ENCODE measurements around the gene KICS2.
"Not testable (repeated sequence)": the region's sequence is repeated elsewhere in the genome, so short reads cannot be mapped to it uniquely, and the experiment has no call there.

Gene KICS2

GRCh38 chr12:64217643-64218042, 4.5 kb downstream of the KICS2 start:
- not testable (repeated sequence) for DNase-seq

DNA sequence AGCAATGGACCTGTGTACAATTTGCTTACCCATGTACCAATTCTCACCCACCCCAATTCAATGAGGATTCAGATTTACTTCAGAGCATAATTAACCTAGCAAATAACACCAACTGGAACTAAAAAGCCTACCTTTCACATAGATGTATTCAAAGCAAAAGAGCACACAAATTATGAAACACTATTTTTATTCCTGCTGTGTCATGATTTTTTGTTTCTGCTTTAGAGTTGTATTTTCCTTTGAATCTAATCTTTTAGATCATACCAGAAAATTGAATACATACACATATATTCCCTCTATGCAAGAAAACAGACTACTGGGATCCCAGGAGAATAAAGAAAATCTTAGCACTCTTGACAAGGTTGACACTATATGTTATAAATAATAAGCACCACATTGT, 5.9 kb downstream of the KICS2 start:
- DNase-seq = no peak

DNA sequence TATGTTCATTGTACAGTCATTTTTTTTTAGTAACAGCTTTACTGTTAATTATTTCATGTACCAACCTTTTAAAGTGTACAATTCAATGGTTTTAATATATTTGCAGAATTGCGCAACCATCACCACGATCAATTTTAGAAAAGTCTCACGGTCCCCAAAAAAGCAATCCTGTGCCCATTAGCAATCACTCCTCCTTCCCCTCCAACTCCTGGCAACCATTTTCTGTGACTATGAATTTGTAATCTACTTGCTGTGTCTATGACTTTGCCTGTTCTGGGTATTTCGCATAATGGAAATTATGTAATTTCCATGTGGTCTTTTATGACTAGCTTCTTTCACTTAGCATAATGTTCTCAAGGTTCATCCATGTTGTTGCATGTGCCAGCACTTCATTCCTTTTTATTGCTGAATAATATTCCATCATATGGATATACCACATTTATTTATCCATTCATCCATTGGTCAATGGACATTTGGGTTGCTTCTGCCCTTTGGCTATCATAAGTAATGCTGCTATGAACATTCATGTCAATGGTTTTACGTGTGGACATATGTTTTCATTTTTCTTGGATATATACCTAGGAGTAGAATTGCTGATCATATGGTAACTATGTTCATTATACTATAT, 9.9 kb downstream of the KICS2 start:
- no peak for DNase-seq

DNA sequence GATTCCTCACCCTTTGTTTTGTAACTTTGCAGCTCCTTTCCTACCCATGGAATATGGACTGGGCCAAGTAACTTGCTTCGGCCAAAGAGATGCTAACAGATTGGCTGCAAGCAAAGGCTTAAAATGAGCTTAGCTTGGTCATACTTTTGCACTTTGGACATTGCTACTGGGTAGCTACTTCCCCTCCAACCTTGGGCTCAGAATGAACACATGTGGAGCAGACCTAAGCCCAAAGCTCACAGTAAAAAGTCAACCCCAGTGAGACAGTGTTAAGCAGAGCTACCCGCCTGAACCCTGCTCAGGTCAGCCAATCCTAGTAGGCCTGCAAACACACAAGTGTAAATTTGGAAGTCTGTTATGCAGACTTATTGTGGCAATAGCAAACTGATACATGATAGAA, 14.6 kb downstream of the KICS2 start:
- DNase-seq = no peak

DNA sequence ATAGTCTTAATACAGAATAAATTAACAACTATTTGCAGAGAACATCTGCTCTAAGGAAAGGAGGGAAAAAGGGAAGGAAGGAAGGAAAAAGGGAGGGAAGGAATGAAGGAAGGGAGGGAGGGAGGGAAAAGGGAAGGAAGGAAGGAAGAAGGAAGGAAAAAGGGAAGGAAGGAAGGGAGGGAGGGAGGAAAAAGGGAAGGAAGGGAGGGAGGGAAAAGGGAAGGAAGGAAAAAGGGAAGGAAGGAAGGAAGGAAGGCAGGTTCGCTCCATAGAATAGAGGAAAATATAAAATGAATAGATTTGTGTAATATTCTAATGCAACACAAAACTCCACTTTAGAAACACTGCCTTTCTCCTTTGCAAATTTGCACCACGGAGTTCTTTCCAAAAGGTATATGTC, 16.6 kb downstream of the KICS2 start:
- no peak for DNase-seq

DNA sequence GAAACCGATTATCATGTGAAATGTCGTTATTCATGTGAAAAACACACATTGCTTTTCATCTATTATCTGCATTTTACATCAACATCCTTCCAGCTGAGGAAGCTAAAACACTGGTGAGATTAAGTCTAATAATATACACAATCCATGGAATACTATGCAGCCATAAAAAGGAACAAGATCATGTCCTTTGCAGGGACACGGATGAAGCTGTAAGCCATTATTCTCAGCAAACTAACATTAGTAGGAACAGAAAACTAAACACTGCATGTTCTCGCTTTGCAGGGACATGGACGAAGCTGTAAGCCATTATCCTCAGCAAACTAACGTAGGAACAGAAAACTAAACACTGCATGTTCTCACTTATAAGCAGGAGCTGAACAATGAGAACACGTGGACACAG, 18.3 kb downstream of the KICS2 start:
- no peak for DNase-seq

DNA sequence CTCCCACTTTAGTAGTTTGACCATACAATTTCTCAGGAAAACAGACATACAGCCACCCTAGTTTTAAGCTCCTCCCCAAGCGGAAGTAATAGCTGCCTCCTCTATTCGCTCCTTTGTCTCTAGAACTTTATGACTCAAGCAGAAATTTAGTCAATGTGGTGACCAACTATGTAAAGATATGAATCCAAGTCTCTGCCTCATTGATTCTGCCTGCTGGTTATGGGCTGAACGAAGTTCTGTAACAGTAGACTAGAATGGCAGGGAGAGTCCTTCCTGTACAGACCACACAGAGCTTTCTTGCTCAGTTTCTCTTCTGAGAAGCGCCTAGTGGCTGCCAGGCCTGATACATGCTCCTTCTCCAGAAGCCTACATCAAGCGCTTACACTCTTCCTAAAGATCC, 19.1 kb downstream of the KICS2 start:
- no peak for DNase-seq

DNA sequence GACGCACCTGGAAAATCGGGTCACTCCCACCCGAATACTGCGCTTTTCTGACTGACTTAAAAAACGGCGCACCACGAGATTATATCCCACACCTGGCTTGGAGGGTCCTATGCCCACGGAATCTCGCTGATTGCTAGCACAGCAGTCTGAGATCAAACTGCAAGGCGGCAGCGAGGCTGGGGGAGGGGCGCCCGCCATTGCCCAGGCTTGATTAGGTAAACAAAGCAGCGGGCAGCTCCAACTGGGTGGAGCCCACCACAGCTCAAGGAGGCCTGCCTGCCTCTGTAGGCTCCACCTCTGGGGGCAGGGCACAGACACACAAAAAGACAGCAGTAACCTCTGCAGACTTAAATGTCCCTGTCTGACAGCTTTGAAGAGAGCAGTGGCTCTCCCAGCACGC, 26.3 kb downstream of the KICS2 start:
- not testable (repeated sequence) for DNase-seq

DNA sequence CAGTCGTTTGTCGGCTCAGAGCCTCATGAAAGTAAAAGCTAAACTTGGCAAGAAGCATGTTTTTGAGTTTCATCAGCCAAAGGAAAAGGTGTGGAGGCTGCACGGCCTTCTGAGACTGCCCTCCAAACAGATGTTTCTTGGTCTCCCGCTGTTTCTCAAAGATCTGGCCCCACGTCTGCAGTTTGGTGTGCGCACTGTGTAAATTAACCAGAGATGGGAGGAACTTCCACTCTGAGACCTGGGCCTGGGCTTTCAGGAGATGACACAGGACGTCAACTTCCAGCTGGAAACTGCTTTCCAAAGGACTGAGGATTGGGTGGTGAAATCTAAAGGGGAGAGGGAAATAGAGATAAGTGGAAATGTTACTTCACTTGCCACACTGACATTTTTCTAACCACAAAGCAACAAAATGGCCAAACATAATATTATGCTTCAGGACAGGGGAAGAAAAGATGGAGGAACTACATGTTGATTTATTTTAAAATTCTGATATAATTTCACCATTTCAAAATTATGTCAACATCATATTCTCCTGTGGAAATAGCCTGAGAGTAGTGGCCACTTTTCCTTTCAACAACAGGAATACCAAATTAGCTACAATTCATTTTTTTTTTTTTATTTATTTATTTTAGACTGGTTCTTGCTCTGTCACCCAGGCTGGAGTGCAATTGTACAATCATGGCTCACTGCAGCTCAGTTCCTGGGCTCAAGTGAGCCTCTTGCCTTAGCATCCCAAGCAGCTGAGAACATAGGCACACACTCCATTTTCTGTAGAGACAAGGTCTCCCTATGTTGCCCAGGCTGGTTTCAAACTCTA, 27.6 kb downstream of the KICS2 start:
- no peak for DNase-seq

DNA sequence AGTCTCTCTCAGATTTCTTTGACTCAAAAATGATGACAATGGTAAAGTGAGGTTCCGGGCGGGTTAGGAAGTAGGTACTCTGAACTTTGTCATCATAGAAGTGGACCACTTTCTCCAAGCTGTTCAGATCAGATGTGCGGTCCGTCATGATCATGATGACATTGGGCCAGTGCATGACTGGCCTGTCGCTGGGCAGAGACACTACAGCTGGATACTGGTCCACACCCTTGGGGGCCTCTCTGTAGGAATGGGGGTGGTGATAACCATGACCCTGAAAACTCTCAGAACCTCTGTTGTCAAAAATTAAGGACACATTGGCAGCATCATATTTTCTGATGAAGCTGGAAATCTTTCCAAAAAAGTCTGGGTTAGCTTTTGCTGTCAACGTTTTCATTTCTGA, 28.2 kb downstream of the KICS2 start:
- DNase-seq = no peak

- no peak for DNase-seq
Measured at GRCh38 chr12:64192644-64193444, 29.3 kb downstream of the KICS2 start.

GRCh38 chr12:64190140-64190539, 32.0 kb downstream of the KICS2 start:
- DNase-seq = no peak

GRCh38 chr12:64189530-64189929, 32.6 kb downstream of the KICS2 start:
- DNase-seq = no peak

DNA sequence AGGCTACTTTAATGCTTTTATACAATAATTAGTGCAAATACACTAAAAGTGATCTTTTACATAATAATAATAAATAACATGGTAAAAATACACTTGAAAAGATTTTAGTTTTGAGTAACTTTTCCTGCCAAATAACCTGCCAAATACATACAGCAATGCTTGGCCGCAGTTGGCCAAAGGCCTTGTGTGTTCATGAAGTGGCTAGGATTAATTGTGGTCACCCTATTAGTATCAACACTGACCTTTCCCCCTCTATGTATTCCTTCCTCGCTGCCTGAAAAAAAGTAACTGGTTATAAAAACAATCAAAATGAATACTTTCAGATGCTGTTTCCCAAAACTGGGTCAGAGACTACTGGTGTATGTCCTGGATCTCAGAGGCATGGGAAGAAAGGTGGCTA, 34.3 kb downstream of the KICS2 start:
- DNase-seq = no peak

- no peak for DNase-seq
Measured at GRCh38 chr12:64187370-64187769, 34.7 kb downstream of the KICS2 start.

DNA sequence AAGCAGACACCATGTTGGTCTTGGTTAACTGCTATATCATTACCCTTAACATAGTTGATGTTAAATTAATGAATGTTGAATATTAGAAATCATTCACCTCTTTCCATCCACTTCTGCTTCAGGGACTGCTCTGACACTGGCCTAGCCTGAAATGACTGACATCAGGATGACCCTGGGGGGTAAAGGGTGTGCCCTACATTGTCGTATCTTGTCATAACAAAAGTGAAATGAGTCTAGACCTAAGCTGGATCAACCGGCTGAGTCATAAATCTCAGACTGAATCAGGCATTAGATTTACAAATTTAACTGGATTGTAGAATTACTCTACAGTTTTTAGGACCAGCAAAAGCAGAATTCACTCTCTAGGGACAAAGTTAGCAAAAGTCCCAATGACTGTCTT, 35.3 kb downstream of the KICS2 start:
- DNase-seq = no peak

- no peak for DNase-seq
Measured at GRCh38 chr12:64184216-64184615, 37.9 kb downstream of the KICS2 start.

DNA sequence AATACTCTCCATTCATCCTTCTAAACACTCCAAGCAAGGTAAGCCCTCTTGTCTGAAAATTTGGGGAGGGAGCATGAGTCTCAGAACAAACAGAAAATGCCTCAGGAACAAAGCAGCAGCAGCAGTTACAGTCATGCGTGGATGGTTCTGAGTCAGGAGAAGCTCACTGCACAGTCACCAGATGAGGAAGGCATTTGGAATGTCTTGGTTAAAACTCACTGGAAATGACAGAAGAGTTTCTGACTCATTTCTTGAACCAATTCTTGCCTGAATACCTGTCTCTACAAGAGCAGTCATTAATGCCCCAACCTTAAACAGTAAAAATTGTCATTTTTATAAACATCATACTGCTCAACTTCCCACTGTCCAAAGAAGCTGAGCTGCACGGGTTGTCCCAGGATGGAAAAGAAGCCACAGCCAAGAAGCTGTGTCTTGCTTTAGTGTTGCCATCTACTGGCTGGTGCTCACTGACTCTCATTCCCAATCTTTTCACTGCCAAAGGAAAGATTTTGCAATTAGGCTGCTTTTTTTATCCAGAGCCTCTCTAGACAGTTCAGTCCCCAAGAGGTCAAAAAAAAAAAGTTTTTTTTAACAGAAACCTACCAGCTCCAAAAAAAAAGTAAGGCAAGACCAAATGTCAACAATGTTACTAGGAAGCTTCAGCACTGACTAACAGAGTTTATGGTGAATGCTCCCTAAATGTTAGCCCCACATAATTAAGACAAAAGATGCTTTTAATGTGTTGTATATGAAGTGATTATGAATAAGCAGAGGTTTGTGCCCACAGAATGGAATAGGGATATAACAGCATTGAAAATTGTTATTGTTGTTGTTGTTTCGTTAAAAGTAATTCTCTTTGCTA, 40.4 kb downstream of the KICS2 start:
- DNase-seq = peak in 45 of 58 donors; percentile 2 to 73 (median 28)

DNA sequence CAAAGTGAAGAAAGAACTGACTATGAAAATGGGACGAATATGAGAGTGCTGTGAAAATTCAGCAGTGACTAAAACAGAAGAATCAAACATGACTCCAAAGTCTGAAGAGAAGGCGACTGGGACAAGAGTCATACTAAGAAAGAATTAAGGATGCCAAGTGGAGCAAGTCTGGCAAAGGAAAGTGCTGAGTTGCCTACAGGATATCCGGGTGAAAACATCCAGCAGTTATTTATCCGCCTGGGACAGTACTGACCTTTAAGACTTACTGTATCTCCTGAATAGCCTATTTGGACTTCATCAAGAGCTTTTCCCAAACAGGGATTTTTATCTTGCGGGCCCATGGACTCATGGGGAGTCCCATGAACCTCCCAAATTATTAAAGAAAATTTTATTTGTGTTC, 41.1 kb downstream of the KICS2 start:
- DNase-seq = peak in 1 of 58 donors; percentile 0

- DNase-seq = no peak
Measured at GRCh38 chr12:64178122-64178521, 44.0 kb downstream of the KICS2 start.

DNA sequence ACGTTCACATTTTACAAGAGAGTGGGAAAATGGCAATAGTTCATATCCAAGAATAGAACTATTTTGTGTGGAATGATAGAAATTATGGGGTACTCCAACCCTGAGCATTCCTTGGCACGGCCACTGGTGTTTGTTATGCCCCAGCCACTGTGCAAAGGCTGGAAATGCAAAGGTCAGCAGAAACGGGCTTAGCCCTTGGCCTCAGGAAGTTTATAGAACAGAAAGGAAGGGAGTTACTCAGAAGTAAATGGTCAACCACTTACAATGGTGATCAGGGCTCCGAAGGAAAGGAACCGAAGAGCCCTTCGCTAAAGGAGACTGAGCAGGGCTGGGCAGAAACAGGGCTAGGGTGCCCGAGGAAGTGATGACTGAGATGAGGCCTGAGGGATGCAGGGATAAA, 45.1 kb downstream of the KICS2 start:
- no peak for DNase-seq
